Bronchial epithelial cell (primary cell): ENCODE results near the gene OR51G2. TPM values are rescaled to one million over a fixed set of nuclear protein-coding genes. Genes with fewer than 3 reads are reported as not detected.

Experiments used
- DNase-seq: peaks from one replicate; pipeline ENCODE4 v3.0.0-alpha.2; 2010; ENCODE audit warnings: low read depth
- FAIRE-seq: peaks from 2 replicates; lab custom pipeline; 2011; peaks lifted over from hg19 to GRCh38; lab: Jason Lieb, UNC
- H3K27me3 ChIP-seq: 2 replicates; pipeline ENCODE4 v1.5.1; 2011; ENCODE audit warnings: low read length; ENCODE audit not compliant: control insufficient read depth, insufficient read depth
- H3K36me3 ChIP-seq: 2 replicates; pipeline ENCODE4 v1.5.1; 2011; ENCODE audit warnings: low read length; ENCODE audit not compliant: control insufficient read depth, insufficient read depth
- H3K4me3 ChIP-seq: 2 replicates; pipeline ENCODE4 v1.5.1; 2011; ENCODE audit warnings: mild to moderate bottlenecking, low read depth, low read length, control low read depth
- total RNA-seq: library from RNA; depleted of rRNA; stranded (reverse); fragments of >200 nt; gene quantifications from 2 replicates; pipeline ENCODE4 v1.2.1, GENCODE V29; 2014
- TF ChIP-seq, protein P1 (sequence below): IDR thresholded peaks from 2 replicates; pipeline ENCODE4 v1.5.1; 2011; ENCODE audit warnings: mild to moderate bottlenecking, moderate library complexity, low read length, control low read depth, inconsistent platforms; ENCODE audit not compliant: insufficient read depth, severe bottlenecking

Gene OR51G2
- total RNA-seq, 1 donor from 2014 or later, result not detected

DNA sequence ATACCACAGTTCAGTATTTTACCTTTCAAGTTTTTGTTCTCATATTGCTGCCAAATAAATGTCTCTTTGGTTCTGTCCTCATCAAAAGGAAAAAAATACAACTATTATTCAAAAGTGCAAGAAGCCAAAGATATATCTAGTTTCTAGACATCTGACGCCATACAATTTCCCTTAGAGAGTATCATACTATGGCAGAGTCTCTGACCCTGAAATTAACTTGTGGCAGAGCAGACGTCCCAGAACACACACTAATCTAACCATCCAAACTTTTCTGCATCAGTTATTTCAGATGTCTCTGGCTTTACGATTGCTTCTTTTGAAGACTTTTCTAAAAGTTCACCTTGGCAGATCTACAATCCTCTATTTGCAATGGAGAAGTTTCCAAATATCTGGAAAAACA, 34.8 kb downstream of the OR51G2 start:
- TF ChIP-seq, protein P1, sequence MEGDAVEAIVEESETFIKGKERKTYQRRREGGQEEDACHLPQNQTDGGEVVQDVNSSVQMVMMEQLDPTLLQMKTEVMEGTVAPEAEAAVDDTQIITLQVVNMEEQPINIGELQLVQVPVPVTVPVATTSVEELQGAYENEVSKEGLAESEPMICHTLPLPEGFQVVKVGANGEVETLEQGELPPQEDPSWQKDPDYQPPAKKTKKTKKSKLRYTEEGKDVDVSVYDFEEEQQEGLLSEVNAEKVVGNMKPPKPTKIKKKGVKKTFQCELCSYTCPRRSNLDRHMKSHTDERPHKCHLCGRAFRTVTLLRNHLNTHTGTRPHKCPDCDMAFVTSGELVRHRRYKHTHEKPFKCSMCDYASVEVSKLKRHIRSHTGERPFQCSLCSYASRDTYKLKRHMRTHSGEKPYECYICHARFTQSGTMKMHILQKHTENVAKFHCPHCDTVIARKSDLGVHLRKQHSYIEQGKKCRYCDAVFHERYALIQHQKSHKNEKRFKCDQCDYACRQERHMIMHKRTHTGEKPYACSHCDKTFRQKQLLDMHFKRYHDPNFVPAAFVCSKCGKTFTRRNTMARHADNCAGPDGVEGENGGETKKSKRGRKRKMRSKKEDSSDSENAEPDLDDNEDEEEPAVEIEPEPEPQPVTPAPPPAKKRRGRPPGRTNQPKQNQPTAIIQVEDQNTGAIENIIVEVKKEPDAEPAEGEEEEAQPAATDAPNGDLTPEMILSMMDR, result no peak
- no peaks in the 10 kb centered on the region for H3K36me3 ChIP-seq
- H3K27me3 ChIP-seq, result no peaks in the 10 kb centered on the region
- DNase-seq, result no peak
- H3K4me3 ChIP-seq, result no peak overlapping the region
- FAIRE-seq, result no peak

DNA sequence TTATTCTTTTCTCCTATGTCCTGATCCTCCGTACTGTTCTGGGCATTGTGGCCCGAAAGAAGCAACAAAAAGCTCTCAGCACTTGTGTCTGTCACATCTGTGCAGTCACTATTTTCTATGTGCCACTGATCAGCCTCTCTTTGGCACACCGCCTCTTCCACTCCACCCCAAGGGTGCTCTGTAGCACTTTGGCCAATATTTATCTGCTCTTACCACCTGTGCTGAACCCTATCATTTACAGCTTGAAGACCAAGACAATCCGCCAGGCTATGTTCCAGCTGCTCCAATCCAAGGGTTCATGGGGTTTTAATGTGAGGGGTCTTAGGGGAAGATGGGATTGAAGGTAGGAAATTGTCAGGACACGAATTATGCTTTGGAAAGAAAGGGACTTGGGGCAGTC, 36.6 kb downstream of the OR51G2 start:
- FAIRE-seq (no peak), DNase-seq (no peak)
- Histone ChIP-seq H3K36me3 (no peaks in the 10 kb centered on the region), H3K4me3 (no peak overlapping the region), H3K27me3 (no peaks in the 10 kb centered on the region)
- TF ChIP-seq, protein P1, result no peak

DNA sequence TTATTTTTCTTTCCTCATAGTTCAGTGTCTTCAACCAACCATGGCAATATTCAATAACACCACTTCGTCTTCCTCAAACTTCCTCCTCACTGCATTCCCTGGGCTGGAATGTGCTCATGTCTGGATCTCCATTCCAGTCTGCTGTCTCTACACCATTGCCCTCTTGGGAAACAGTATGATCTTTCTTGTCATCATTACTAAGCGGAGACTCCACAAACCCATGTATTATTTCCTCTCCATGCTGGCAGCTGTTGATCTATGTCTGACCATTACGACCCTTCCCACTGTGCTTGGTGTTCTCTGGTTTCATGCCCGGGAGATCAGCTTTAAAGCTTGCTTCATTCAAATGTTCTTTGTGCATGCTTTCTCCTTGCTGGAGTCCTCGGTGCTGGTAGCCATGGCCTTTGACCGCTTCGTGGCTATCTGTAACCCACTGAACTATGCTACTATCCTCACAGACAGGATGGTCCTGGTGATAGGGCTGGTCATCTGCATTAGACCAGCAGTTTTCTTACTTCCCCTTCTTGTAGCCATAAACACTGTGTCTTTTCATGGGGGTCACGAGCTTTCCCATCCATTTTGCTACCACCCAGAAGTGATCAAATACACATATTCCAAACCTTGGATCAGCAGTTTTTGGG, 37.2 kb downstream of the OR51G2 start, which contains the start of gene OR51T1:
TSS of gene OR51T1 (plus strand) at position 41 of the 641 bp plus-strand sequence. CDS start at position 41, 0 bp downstream.
- DNase-seq (no peak), FAIRE-seq (peak; percentile 52)
- H3K36me3 ChIP-seq, result no peaks in the 10 kb centered on the region
- TF ChIP-seq, protein P1, result no peak
- H3K27me3 ChIP-seq, result no peaks in the 10 kb centered on the region
- H3K4me3 ChIP-seq, result no peak within 1 kb of the TSS

DNA sequence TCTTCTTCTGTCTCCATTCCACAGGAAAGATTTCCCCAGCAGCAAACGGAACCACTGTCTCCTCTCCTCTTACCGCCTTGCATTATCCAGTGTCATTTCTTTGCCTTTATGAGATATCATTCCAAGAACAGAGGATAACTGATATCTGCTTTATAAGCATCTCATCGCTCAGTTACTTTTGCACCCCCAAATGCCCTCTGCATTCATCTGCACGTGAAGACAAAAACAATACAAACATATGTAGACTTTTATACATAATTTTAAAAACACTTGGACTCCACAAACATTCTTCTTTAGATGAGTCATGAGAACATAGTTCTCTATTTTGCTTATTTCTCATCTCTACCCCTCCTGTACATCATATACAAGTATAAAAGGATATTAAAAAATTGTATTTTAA, 38.0 kb downstream of the OR51G2 start:
- Histone ChIP-seq H3K36me3 (no peaks in the 10 kb centered on the region), H3K4me3 (no peak overlapping the region), H3K27me3 (no peaks in the 10 kb centered on the region)
- DNase-seq (no peak), FAIRE-seq (no peak)
- TF ChIP-seq, protein P1, result no peak

DNA sequence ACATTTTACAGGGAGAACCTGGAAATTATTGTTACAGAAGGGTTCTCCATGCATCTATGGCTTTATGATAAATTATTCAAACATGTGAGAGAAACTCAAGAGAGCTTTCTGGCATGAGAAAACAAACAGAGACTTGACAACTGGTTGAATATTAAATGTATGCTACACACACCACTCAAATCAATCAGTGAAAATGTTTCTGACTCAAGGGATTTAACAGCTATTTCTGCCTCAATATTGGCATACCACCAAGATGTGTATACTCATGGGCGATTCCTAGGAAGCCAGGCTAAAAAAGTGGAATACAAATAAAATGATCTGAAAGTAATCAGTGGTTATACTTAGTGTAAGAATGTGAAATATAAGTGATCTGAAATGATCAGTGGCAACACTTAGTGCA, 53.3 kb downstream of the OR51G2 start:
- no peaks in the 10 kb centered on the region for H3K36me3 ChIP-seq
- no peak overlapping the region for H3K4me3 ChIP-seq
- TF ChIP-seq, protein P1, result no peak
- DNase-seq, result no peak
- no peak for FAIRE-seq
- no peaks in the 10 kb centered on the region for H3K27me3 ChIP-seq

DNA sequence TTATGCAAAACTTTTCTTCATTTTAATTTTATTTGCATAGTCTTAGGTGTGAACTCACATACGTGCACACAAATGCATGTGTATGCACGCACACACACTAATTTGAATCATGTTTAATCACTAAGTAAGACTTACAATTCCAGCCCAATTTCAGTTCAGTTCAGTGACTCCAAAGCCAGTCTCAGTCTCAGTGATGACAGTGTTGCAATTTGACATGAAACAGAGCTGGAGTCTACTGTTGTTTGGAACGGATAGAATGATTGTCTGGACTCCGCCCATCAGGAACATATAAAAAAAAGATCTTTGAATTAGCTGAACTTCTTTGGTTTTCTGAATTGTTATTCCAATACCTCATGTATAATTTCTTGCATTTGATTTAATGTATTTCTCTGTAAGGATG, 55.3 kb downstream of the OR51G2 start:
- H3K27me3 ChIP-seq, result no peaks in the 10 kb centered on the region
- FAIRE-seq (no peak), DNase-seq (no peak)
- TF ChIP-seq, protein P1, result no peak
- H3K4me3 ChIP-seq, result no peak overlapping the region
- H3K36me3 ChIP-seq, result no peaks in the 10 kb centered on the region
